GM12801 (cell line): ENCODE results near the gene PIP4K2B.

Experiments
- TF ChIP-seq, protein P1 (sequence below): IDR thresholded peaks from one replicate; pipeline ENCODE4 v1.5.1; 2011; ENCODE audit warnings: control low read depth; ENCODE audit not compliant: insufficient read length; ENCODE audit errors: extremely low read depth

The PIP4K2B gene

DNA sequence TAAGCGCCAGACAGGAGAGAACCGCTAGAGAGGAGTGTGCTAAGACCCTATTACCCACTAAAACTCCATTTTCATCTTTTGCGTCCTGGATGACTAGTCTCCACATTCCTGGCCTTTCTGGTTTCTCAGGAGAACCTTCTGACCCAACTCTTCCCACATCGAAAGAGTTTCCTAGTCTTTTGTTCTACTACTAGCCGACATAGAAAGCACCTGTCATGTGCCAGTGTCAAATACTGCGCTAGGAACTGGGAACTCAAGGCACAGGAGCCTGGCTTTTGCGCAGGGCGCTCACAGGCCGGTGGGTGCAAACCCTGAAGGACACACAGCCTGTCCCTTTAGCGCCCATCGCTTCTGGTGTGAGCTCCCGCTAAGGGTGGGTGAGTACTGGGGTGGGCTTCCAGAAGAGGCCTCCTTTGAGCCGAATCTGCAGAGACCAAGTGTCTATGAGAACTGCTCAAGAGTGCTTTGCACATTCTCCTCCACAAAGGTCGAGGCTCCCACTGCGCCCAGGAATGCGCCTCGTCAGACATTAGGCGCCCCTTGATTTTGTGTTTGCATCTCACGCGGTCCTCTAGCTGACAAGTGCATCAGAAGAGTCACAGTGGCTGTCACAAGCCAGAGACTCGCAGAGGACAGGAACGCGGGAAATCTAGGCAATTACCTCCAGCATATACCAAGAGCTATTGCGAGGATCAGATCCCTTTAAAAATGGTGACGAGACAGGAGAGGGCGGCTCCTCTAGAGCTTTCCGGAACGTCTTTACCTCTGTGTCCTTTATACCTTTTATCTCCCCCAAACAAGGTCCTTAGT, 48.8 kb downstream of the PIP4K2B start:
- TF ChIP-seq, protein P1, sequence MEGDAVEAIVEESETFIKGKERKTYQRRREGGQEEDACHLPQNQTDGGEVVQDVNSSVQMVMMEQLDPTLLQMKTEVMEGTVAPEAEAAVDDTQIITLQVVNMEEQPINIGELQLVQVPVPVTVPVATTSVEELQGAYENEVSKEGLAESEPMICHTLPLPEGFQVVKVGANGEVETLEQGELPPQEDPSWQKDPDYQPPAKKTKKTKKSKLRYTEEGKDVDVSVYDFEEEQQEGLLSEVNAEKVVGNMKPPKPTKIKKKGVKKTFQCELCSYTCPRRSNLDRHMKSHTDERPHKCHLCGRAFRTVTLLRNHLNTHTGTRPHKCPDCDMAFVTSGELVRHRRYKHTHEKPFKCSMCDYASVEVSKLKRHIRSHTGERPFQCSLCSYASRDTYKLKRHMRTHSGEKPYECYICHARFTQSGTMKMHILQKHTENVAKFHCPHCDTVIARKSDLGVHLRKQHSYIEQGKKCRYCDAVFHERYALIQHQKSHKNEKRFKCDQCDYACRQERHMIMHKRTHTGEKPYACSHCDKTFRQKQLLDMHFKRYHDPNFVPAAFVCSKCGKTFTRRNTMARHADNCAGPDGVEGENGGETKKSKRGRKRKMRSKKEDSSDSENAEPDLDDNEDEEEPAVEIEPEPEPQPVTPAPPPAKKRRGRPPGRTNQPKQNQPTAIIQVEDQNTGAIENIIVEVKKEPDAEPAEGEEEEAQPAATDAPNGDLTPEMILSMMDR: no peak

DNA sequence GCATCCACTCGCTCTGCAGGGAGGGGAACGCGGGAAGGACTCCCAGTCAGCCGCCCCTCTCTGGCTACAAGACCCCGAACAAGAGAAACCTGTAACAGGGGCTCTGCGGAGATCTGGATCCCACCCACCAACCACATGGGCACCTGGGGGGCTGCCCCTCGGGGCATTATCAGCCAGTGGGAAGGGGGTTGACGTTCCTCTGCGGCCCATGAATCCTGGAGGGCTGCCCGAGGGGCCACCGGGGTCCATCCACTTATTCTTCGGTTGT, 49.4 kb downstream of the PIP4K2B start:
- TF ChIP-seq, protein P1: no peak

DNA sequence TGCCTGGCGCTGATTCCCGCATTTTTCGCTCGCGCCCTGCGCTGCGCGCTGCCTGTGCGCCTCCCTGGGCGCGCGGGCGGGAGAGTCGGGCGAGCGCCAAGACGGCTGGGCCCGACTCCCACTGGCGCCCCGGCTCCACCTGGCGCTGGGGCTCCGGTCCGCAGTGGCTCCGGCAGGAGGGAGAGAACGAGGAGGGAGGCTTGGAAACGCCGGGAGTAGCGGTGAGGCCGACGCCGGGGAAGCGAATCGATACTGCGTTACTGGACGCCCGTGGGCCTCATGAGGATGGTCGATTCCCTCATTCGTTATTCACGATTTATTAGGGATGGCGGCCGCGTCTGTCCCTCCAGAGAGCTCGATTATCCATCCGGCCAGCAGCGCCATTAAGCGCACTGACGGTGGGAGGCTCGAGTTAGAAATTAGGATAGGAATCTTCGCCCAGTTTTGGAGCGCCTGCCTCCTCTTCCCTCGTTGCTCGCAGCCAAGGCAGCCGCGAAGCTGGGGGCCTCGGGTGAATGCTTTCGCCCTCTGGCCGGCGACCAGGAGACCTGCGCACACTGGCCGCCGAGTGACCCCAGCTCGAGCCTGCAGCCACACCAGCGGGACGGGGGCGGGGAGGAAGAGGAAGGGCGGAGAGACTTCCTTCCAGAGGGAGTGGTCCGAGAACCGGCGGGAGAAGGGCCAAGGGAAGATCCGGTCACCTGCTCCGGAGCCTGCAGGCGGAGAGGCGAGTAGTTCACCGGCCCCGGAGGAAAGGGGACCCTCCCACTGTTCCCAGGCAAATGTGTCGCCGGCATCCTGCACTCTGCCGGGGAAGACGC, 49.9 kb downstream of the PIP4K2B start:
- TF ChIP-seq, protein P1: no peak

DNA sequence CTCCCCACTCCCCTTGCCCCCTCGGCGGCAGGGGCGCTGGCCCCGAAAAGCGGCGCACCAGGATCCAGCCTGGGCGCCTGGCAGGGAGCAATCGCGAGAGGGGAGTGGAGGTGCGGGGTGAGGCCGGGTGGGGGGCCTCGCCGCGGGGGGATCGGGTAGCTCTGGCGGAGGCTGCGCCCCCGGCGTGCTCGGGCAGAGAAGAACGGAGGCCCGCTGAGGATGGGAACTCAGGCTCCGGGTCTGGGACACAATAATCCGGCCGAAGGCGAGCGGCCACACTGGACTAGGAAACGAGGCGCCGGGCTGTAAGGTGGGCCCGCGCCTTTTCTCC, 50.5 kb downstream of the PIP4K2B start:
- TF ChIP-seq, protein P1: no peak

DNA sequence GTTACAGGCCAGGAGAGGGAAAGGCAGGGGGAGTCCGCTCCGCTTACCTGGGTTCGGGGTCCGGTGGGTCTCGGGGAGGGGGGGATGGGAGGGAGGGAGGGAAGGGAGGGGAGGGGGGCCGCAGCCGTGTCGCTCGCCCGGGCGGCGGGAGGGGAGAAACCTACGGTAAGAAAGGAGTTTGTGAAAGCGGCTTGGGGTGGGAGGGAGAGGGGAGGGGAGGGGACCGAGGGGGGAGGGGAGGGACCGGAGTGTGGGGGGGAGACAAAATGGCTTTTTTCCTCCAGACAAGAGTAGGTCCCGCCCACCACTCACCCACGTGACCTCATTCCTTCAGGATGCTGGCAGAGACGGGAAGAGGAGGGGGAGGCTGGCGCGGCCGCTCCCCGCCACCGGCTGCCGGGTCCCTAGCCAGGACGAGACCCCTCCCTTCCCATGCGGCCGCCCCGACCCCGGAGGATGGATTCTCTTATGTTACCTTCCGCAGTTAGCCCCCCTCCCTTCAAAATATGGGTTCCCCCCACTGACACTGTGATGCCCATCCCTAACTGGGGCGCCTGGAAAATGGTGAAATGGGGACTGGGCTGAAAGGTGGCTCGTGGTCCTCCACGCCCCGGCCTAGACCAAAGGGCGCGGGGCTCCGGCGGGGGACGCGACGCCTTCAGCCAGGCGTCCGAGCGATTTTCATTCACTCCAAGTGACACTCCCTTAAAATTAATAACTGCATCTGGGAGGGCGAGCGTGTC, 51.0 kb downstream of the PIP4K2B start, which contains the start of gene PCGF2:
TSS of gene PCGF2 (minus strand) at position 188 of the 743 bp plus-strand sequence. CDS start 7,934 bp downstream, outside the sequence.
- TF ChIP-seq, protein P1: no peak

DNA sequence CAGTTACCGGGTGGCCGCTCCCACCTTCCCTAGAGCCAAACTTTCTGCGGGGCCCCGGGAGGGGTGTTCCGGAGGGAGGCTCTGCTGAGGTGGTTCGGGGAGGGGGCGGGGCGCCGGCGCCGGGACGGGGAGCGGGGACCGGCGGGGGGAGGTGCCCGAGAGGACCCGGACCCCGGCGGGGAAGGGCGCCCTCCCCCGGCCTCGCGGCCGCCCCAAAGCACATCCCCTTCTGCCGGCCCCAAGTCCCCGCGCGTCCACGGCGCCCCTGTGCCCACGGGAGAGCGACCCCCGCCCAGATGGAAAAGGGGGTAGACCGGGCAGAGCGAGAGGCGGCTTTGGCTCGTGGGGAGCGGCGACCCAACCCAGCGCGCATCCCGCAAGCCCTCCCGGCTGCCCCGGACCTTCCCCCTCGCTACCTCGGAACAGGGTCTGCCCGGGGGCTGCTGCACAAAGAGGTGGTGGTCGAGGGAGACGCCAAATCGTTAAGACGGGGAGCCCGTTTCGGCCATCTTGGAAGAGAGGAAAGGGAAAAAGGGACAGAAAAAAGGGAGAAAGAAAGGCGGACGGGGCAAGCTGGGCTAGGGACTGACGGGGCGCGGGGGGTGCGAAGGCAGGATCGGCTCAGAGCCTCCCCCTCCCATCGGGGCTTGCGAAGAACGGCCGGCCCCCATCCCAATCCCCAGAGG, 51.8 kb downstream of the PIP4K2B start:
- TF ChIP-seq, protein P1: no peak
